GM13977 (cell line): Measurements from ENCODE around the gene KCNG2.

ENCODE experiments used
- DNase-seq: peaks from one replicate; pipeline ENCODE4 v3.0.0; 2012; ENCODE audit warnings: low spot score
- CTCF ChIP-seq: IDR thresholded peaks from 2 replicates; pipeline ENCODE4 v1.5.1; 2012; ENCODE audit warnings: mild to moderate bottlenecking, control low read depth; ENCODE audit not compliant: insufficient read depth; ENCODE audit errors: extremely low read depth, missing control alignments
- in situ Hi-C: fragments of 300-500 bp; cut with MboI; formaldehyde crosslinking; loops from one replicate; pipeline ENCODE4 v1.12.0; 2022; ENCODE audit warnings: low sequenced_read_pairs, low pct_unique_long_range_greater_than_20kb, mixed read lengths, inconsistent platforms; ENCODE audit not compliant: unreplicated experiment

KCNG2 gene

GRCh38 chr18:79779700-79780190 lies 18.0 kb upstream of the KCNG2 start:
- no peak for TF ChIP-seq CTCF
- in situ Hi-C loops = no loop called here
- no peak for DNase-seq

GRCh38 chr18:79780547-79780946 lies 17.2 kb upstream of the KCNG2 start:
- in situ Hi-C loops = no loop called here
- TF ChIP-seq CTCF = no peak
- no peak for DNase-seq

- DNase-seq = no peak
- TF ChIP-seq CTCF = no peak
- in situ Hi-C loops = no loop called here
Observed at GRCh38 chr18:79781331-79781941, 16.3 kb upstream of the KCNG2 start.

- TF ChIP-seq CTCF = no peak
- in situ Hi-C loops = no loop called here
- no peak for DNase-seq
Observed at GRCh38 chr18:79782566-79783308, 15.0 kb upstream of the KCNG2 start.

- in situ Hi-C loops = no loop called here
- TF ChIP-seq CTCF = no peak
- DNase-seq = no peak
Observed at GRCh38 chr18:79784071-79784913, 13.4 kb upstream of the KCNG2 start.

- TF ChIP-seq CTCF = no peak
- in situ Hi-C loops = no loop called here
- no peak for DNase-seq
Observed at GRCh38 chr18:79784965-79785770, 12.6 kb upstream of the KCNG2 start.
